IMR-90 (cell line): ENCODE results near the gene HMGA1. TPM values are rescaled to one million over a fixed set of nuclear protein-coding genes. Genes with fewer than 3 reads are reported as not detected.
A peak's percentile ranks its signal among the peaks of the same experiment; 100 is the strongest.

Experiments used
- ATAC-seq: fragments of 200-7000 bp; cut with Tn5 transposase; 2 replicates; pipeline ENCODE4 v1.9.1; 2020; ENCODE audit warnings: low read depth, mild to moderate bottlenecking, moderate library complexity
- BruUV-seq: library from RNA; stranded (reverse); fragments of 400-500 nt; replicated peaks from 2 replicates; lab custom pipeline; 2021; lab: Mats Ljungman, UMichigan
- CTCF ChIA-PET: fragments of 300-600 bp; formaldehyde crosslinking; extraction: SDS; loops from one replicate; lab custom pipeline; 2021; ENCODE audit warnings: antibody characterized with exemption; lab: Yijun Ruan, JAX
- POLR2A ChIA-PET: fragments of 300-600 bp; sonication (Branson Sonifier 250); formaldehyde crosslinking; loops from one replicate; lab custom pipeline; 2022; ENCODE audit warnings: antibody characterized with exemption; ENCODE audit not compliant: unreplicated experiment; lab: Charles Lee
- DNase-seq: peaks from one replicate; pipeline ENCODE4 v3.0.0; 2013
- H2AFZ ChIP-seq: replicated peaks from 2 replicates; pipeline ENCODE3; 2013; ENCODE audit warnings: low read length, mild to moderate bottlenecking; ENCODE audit not compliant: poor library complexity
- H2AK5ac ChIP-seq: 2 replicates; pipeline ENCODE4 v1.6.1; 2013; ENCODE audit warnings: low read depth, low read length, inconsistent platforms
- H2AK9ac ChIP-seq: replicated peaks from 2 replicates; pipeline ENCODE3; 2013; ENCODE audit warnings: mild to moderate bottlenecking, low read depth, low read length, moderate library complexity; ENCODE audit not compliant: poor library complexity
- H2BK120ac ChIP-seq: 2 replicates; pipeline ENCODE4 v1.6.1; 2013; ENCODE audit warnings: low read depth, low read length, inconsistent platforms
- H2BK15ac ChIP-seq: 3 replicates; pipeline ENCODE4 v1.6.1; 2013; ENCODE audit warnings: low read depth, low read length, inconsistent platforms
- H2BK20ac ChIP-seq: 2 replicates; pipeline ENCODE4 v1.6.1; 2013; ENCODE audit warnings: low read depth, mild to moderate bottlenecking, inconsistent platforms, low read length, moderate library complexity
- H2BK5ac ChIP-seq: 2 replicates; pipeline ENCODE4 v1.6.1; 2013; ENCODE audit warnings: mild to moderate bottlenecking, low read depth, low read length, inconsistent platforms; ENCODE audit not compliant: poor library complexity, severe bottlenecking
- H3K14ac ChIP-seq: replicated peaks from 2 replicates; pipeline ENCODE4 v1.6.1; 2013; ENCODE audit warnings: low read depth, low read length, inconsistent platforms
- H3K18ac ChIP-seq: 2 replicates; pipeline ENCODE4 v1.6.1; 2013; ENCODE audit warnings: low read depth, low read length, control low read depth
- H3K23ac ChIP-seq: 2 replicates; pipeline ENCODE4 v1.6.1; 2013; ENCODE audit warnings: low read depth, low read length, inconsistent platforms
- H3K27ac ChIP-seq: 2 replicates; pipeline ENCODE4 v1.5.1; 2013; ENCODE audit warnings: mild to moderate bottlenecking, control low read depth, low read length; ENCODE audit not compliant: insufficient read depth
- H3K27me3 ChIP-seq: 2 replicates; pipeline ENCODE4 v1.6.1; 2013; ENCODE audit warnings: low read length; ENCODE audit not compliant: control insufficient read depth, insufficient read depth
- H3K36me3 ChIP-seq: 2 replicates; pipeline ENCODE4 v1.6.1; 2013; ENCODE audit warnings: low read length, mixed read lengths; ENCODE audit not compliant: control insufficient read depth, insufficient read depth
- H3K4ac ChIP-seq: 2 replicates; pipeline ENCODE4 v1.6.1; 2013; ENCODE audit warnings: low read depth, low read length, inconsistent platforms
- H3K4me1 ChIP-seq: 2 replicates; pipeline ENCODE4 v1.6.1; 2013; ENCODE audit warnings: low read length, mixed read lengths; ENCODE audit not compliant: control insufficient read depth, insufficient read depth
- H3K4me2 ChIP-seq: 2 replicates; pipeline ENCODE4 v1.6.1; 2013; ENCODE audit warnings: low read depth, mild to moderate bottlenecking, control low read depth, low read length, moderate library complexity
- H3K4me3 ChIP-seq: 2 replicates; pipeline ENCODE4 v1.5.1; 2013; ENCODE audit warnings: low read depth, mild to moderate bottlenecking, control low read depth, low read length, moderate library complexity; ENCODE audit not compliant: insufficient read depth
- H3K56ac ChIP-seq: 2 replicates; pipeline ENCODE4 v1.6.1; 2013; ENCODE audit warnings: low read length, inconsistent platforms; ENCODE audit not compliant: insufficient read depth; ENCODE audit errors: extremely low read depth
- H3K79me1 ChIP-seq, 2 experiments: 2 replicates each; pipeline ENCODE4 v1.6.1; 2013; ENCODE audit warnings: low read length in 2 of 2, inconsistent platforms in 1 of 2, low read depth in 1 of 2
- H3K9ac ChIP-seq: 2 replicates; pipeline ENCODE4 v1.6.1; 2013; ENCODE audit warnings: low read depth, low read length, control low read depth
- H3K9me1 ChIP-seq: 2 replicates; pipeline ENCODE4 v1.6.1; 2013; ENCODE audit warnings: low read length, inconsistent platforms; ENCODE audit not compliant: insufficient read depth
- H3K9me3 ChIP-seq: 2 replicates; pipeline ENCODE4 v1.6.1; 2013; ENCODE audit warnings: low read length; ENCODE audit not compliant: control insufficient read depth, insufficient read depth
- H4K20me1 ChIP-seq: 2 replicates; pipeline ENCODE4 v1.6.1; 2013; ENCODE audit warnings: low read length, inconsistent platforms; ENCODE audit not compliant: insufficient read depth
- H4K5ac ChIP-seq: 2 replicates; pipeline ENCODE4 v1.6.1; 2013; ENCODE audit warnings: mild to moderate bottlenecking, low read depth, low read length, control low read depth
- H4K8ac ChIP-seq, 2 experiments: 2 replicates each; pipeline ENCODE4 v1.6.1; 2013; ENCODE audit warnings: low read depth in 2 of 2, low read length in 2 of 2, control low read depth in 1 of 2, inconsistent platforms in 1 of 2
- H4K91ac ChIP-seq: 2 replicates; pipeline ENCODE4 v1.6.1; 2013; ENCODE audit warnings: low read depth, low read length, inconsistent platforms; ENCODE audit not compliant: insufficient read depth
- CEBPB ChIP-seq: IDR thresholded peaks from 2 replicates; pipeline ENCODE4 v1.6.1; 2012; ENCODE audit warnings: low read depth, low read length, improper control_type of control experiment
- FOS ChIP-seq: fragments of 150-350 bp; IDR thresholded peaks from 2 replicates; pipeline ENCODE4 v1.6.1; 2016; ENCODE audit warnings: low read depth, low read length
- MAZ ChIP-seq: IDR thresholded peaks from 2 replicates; pipeline ENCODE4 v1.6.1; 2012; ENCODE audit warnings: low read depth, mild to moderate bottlenecking, low read length, improper control_type of control experiment, moderate library complexity, borderline replicate concordance
- MXI1 ChIP-seq: IDR thresholded peaks from 2 replicates; pipeline ENCODE4 v1.6.1; 2012; ENCODE audit warnings: low read depth, mild to moderate bottlenecking, low read length, moderate library complexity, borderline replicate concordance
- NFE2L2 ChIP-seq: fragments of 150-350 bp; IDR thresholded peaks from 2 replicates; pipeline ENCODE4 v1.6.1; 2016; ENCODE audit warnings: low read depth, mild to moderate bottlenecking, low read length
- RAD21 ChIP-seq: IDR thresholded peaks from 2 replicates; pipeline ENCODE4 v1.6.1; 2012; ENCODE audit warnings: low read length, improper control_type of control experiment
- RFX5 ChIP-seq: IDR thresholded peaks from 2 replicates; pipeline ENCODE4 v1.8.0; 2012; ENCODE audit warnings: low read depth, mild to moderate bottlenecking, low read length, moderate library complexity
- SMC3 ChIP-seq: fragments of 150-350 bp; IDR thresholded peaks from 2 replicates; pipeline ENCODE4 v1.6.1; 2016; ENCODE audit warnings: low read depth, mild to moderate bottlenecking, antibody characterized with exemption, low read length, moderate library complexity
- WGBS, 2 experiments: methylation state at CpG; one replicate each; pipeline versions ENCODE4 v1.1.5 to v1.1.7; 2013; ENCODE audit warnings: missing lambda C conversion rate in 2 of 2; ENCODE audit not compliant: insufficient read length in 1 of 2; ENCODE audit errors: extremely low coverage in 2 of 2; 5-methylcytosine and 5-hydroxymethylcytosine counted together
- dilution Hi-C: fragments of 300-500 bp; cut with HindIII; formaldehyde crosslinking; loops from one replicate; pipeline ENCODE4 v1.14.3; 2018; ENCODE audit warnings: low sequenced_read_pairs; ENCODE audit not compliant: unreplicated experiment
- in situ Hi-C: fragments of 300-500 bp; cut with MboI; formaldehyde crosslinking; loops from 3 replicates; pipeline ENCODE4 v1.14.3; 2019; ENCODE audit warnings: low sequenced_read_pairs, inconsistent platforms, mixed read lengths
- intact Hi-C: fragments of 100-400 bp; cut with micrococcal nuclease; formaldehyde crosslinking; loops from 2 replicates; pipeline ENCODE4 v1.10.0; 2022
- polyA plus RNA-seq, 3 experiments: library from polyadenylated mRNA; depleted of rRNA; stranded (reverse); fragments of >200 nt; gene quantifications; 2 replicates each; pipeline ENCODE4 v1.2.3, GENCODE V29; 2012; ENCODE audit warnings: low replicate concordance in 1 of 3
- total RNA-seq: library from RNA; depleted of rRNA; stranded (reverse); fragments of >200 nt; gene quantifications from 2 replicates; pipeline ENCODE4 v1.2.3, GENCODE V29; 2012
- TF ChIP-seq, protein P1 (sequence below): fragments of 150-350 bp; IDR thresholded peaks from 2 replicates; pipeline ENCODE4 v1.6.1; 2016; ENCODE audit warnings: low read depth, mild to moderate bottlenecking, low read length, moderate library complexity, borderline replicate concordance
- TF ChIP-seq, protein P2 (sequence below): conservative IDR thresholded peaks from 2 replicates; pipeline ENCODE4 v1.5.1; 2012; ENCODE audit warnings: mild to moderate bottlenecking, low read depth, low read length, improper control_type of control experiment

HMGA1 gene
- total and polyA plus RNA-seq, 2 of the 4 experiments (the other 2 are of a cell fraction) = 101 to 589 TPM

DNA sequence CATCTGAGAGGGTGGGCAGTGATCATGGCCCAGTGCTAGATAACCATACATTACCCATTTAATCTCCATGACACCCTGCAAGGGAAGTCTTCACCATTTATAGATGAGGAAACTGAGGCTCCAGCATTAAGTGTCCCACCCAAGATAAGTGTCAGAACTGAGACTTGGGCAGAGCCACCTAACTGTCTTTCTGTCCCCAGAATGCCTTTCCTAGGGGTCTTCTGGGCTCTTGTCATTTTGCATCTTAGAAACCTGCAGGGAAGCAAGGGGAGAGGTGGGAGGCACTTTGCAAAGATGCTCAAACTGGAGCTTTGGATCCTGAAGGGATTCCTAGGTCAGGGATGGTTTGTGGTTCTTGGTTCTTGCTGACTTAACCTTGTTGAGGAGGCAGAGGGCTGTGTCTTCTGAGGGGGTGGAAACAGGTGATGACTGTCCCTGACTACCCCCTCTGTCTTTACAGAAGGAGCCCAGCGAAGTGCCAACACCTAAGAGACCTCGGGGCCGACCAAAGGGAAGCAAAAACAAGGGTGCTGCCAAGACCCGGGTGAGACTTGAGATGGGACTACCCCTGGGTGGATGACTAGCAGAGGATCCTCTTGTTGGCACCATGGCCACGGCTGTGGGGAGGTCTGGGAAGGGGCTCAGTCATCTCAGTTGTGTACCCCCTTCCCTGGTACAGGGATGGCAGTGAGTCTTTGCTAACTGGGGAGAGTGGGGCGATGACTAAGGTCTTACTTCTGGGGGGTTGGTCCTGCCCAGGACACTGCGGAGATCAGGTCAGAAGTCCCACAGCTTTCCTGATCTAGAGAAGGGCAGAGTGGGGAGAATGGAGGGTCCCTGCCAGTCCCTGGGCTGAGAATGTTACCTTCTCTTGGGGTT, 5.8 kb downstream of the HMGA1 start:
- Histone ChIP-seq H3K9me3 (no peaks in the 10 kb centered on the region), H3K4ac (peak overlapping the region; percentile 82), H4K91ac (peak overlapping the region; percentile 96), H3K4me1 (peaks cover 35% of the 10 kb centered on the region), H4K8ac (peak overlapping the region; percentile 97), H2BK20ac (peak overlapping the region; percentile 95), H3K27me3 (no peaks in the 10 kb centered on the region), H4K20me1 (peaks cover 34% of the 10 kb centered on the region), H3K36me3 (peaks cover 27% of the 10 kb centered on the region), H3K4me3 (no peak overlapping the region), H3K79me1 (peaks cover 14 to 61% of the 10 kb centered on the region in 2 experiments), H2AK9ac (peak overlapping the region; percentile 93), H3K23ac (peak overlapping the region; percentile 94), H3K9me1 (peaks cover 25% of the 10 kb centered on the region), H2AFZ (peak overlapping the region; percentile 64), H3K18ac (peak overlapping the region; percentile 8; the same call in 1 of the 2 replicates), H3K56ac (0 out of 2 replicates have a peak overlapping the region, but pooled peaks have one; percentile 54), H4K5ac (peak overlapping the region; percentile 62), H3K4me2 (no peak overlapping the region), H2AK5ac (peak overlapping the region; percentile 99), H2BK120ac (peak overlapping the region; percentile 92), H2BK5ac (peak overlapping the region; percentile 99), H3K9ac (peak overlapping the region; percentile 5; the same call in 1 of the 2 replicates), H3K14ac (peak overlapping the region; percentile 92), H3K27ac (peak overlapping the region; percentile 92), H2BK15ac (peak overlapping the region; percentile 83)
- WGBS, 2 experiments = no CpG with 5 or more reads among the region's 7 CpGs
- no peak; the same call in 1 of the 2 replicates for ATAC-seq
- dilution Hi-C loops (no loop called here), in situ Hi-C loops (loop anchor here (10.0 kb wide), 1 partner anchor 362 kb away; no protein-coding TSS in a partner anchor), intact Hi-C loops (no loop called here)
- POLR2A ChIA-PET = interaction anchor here (0.6 to 1.1 kb wide), 2 partner anchors 18 to 428 kb away, joined by 4 read pairs; no protein-coding TSS in a partner anchor
- TF ChIP-seq NFE2L2 (no peak), MXI1 (no peak), CEBPB (no peak), SMC3 (no peak), RAD21 (no peak), RFX5 (no peak), MAZ (no peak; the same call in 1 of the 2 replicates), FOS (no peak)
- TF ChIP-seq, protein P1, sequence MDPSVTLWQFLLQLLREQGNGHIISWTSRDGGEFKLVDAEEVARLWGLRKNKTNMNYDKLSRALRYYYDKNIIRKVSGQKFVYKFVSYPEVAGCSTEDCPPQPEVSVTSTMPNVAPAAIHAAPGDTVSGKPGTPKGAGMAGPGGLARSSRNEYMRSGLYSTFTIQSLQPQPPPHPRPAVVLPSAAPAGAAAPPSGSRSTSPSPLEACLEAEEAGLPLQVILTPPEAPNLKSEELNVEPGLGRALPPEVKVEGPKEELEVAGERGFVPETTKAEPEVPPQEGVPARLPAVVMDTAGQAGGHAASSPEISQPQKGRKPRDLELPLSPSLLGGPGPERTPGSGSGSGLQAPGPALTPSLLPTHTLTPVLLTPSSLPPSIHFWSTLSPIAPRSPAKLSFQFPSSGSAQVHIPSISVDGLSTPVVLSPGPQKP = no peak
- TF ChIP-seq, protein P2, sequence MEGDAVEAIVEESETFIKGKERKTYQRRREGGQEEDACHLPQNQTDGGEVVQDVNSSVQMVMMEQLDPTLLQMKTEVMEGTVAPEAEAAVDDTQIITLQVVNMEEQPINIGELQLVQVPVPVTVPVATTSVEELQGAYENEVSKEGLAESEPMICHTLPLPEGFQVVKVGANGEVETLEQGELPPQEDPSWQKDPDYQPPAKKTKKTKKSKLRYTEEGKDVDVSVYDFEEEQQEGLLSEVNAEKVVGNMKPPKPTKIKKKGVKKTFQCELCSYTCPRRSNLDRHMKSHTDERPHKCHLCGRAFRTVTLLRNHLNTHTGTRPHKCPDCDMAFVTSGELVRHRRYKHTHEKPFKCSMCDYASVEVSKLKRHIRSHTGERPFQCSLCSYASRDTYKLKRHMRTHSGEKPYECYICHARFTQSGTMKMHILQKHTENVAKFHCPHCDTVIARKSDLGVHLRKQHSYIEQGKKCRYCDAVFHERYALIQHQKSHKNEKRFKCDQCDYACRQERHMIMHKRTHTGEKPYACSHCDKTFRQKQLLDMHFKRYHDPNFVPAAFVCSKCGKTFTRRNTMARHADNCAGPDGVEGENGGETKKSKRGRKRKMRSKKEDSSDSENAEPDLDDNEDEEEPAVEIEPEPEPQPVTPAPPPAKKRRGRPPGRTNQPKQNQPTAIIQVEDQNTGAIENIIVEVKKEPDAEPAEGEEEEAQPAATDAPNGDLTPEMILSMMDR = no peak
- peak; percentile 25 for DNase-seq
- CTCF ChIA-PET = interaction anchor here (0.6 to 1.0 kb wide), 2 partner anchors 46 to 133 kb away, joined by 3 read pairs; no protein-coding TSS in a partner anchor
- BruUV-seq = no TSS peak
